GM18507 (cell line): ENCODE data around the gene GLDC.

Source experiments
- DNase-seq: peaks from one replicate; pipeline ENCODE4 v3.0.0; 2011; ENCODE audit warnings: low read depth; ENCODE audit not compliant: insufficient read length; ENCODE audit errors: extremely low spot score
- FAIRE-seq: peaks from 2 replicates; lab custom pipeline; 2011; peaks lifted over from hg19 to GRCh38; lab: Jason Lieb, UNC

GLDC gene

DNA sequence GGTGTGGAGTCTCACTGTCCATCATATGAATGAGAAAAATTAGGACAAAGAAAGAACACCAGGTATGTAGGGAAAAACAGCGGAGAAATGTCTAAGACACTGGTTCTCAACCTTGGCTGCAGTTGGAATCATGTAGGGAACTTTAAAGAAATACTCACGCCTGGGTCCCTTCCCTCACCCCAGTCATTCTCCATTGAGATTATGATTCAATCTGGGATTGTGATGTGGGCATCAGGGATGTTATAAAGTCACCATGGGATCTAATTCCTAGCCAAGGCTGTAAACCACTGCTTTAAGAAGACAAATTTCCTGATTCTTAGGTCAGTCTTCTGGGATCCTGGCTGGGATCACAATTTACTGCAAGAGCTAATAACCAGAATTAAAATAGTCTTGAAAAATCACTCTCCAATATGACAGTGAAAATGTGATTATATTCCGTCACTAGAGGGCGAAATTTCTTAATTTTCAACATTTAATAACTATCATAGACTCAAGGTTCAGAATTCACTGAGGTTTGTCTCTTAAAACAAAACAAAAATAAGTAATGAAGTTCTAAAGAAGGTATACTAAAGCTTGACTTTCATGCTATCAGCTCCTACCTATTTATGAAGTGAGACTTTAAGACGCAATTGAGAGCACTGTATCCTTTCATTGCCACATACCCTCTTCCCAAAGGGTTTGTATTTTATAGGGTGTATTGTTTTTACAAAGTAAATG lies 60.5 kb downstream of the GLDC start:
- DNase-seq (no peak), FAIRE-seq (peak; percentile 85)

DNA sequence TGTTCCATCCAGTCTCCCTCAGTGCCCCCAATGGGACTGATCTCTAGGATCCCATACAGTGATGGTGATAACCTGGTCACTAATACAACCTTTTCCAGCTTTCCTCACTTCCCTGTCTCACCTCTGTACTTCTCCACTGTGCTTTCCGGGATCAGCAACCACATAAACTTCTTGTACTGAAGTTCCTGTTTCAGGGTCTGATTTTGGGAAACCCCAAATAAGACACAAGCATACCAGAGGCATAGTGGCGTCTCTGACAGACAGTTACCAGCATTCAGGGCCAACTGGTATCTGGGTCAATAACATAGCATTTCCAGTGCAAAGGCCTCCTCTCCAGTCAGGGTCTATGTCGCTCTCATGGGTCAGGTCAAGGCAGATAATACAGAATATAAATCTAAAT lies 64.3 kb downstream of the GLDC start:
- no peak for FAIRE-seq
- DNase-seq = no peak

DNA sequence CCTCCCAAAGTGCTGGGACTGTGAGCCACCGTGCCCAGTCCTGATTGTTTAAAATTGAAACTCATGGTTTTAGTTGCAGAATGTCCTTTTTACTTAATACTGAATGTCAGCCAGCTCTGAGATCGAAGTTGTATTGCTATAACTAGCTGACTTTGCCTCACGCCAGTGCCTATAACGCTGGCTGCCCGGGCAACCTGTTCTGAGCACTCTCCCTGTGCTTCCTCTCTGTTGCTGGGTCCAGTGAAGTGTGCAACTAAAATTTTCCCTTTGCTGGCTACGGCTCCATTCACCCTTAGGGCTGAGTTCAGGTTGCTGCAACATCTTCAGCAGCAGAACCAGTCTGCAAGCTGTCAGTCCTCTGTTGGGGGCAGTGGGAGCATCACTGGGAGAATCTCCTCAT lies 65.9 kb downstream of the GLDC start:
- DNase-seq (no peak), FAIRE-seq (no peak)

DNA sequence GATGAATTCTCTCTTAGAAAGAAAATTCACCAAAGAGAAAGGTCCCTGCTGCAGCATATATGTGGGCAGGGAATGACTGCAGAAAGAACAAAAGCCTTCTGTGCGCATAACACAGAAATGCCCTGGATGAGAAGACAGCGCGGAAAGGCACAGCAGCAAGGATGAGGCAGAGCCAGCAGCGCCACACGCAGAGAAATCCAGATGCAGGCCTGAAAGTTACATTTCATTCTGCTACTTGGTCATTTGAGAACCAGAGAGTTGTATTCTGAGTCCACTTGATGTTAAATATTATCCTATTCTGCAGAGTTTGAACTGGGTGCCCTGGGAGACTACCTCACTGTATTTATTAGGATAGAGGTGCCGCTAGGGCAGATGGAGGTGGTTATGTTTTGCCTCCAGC lies 68.5 kb downstream of the GLDC start:
- DNase-seq (no peak), FAIRE-seq (no peak)

DNA sequence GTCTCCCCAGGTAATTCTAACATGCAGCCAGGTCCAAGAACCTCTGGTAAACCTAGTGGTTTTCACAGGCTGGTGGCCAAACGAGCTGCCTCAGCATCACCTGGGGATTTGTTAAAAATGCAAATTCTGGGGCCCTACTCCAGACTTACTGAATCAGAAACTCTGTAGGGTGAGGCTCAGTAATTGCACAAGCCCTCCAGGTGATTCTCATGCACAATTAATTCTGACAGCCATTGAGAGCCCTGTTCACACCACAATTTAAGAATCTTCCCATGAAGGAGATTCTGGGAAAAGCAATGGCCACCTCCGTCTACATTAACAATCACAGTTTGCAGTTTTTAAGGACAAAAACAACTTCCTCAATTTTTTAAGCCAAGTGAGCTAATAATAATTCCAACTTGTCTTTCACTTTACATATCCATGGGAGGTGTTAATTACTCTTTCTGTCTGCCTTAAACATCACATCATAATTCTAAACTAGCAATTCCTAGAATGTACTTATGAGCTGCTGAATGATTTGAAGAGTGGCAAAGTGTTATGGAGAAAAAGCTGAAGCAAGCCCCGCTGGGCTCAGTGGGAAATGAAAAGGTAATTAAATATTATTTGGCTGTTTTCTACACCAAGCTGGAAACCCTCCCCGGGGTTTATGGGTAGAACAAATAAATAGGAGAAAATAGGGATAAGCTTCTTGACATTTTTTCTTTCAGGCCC lies 70.0 kb downstream of the GLDC start:
- FAIRE-seq = peak; percentile 92
- DNase-seq = no peak

DNA sequence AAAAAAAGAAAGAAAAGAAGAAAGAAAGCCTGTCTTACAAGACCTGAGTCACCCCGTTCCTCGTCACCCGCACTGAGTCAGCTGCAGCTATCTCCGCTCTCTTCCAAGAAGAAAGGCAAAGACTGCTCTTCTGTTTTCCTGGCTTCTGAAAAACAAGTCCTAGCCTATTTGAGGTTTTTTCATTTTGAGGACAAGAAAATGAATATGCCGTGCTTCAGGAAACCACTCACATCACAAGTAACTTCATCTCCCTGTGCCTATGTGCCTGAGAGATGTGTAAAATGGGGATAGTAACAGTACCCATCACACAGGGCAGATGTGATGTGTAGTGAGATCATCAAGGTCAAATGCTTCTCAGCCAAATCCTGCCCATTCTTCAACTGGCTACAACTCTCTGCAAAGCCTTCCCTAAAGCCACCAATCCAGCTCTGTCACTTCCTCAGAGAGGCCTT lies 78.4 kb downstream of the GLDC start:
- no peak for FAIRE-seq

DNA sequence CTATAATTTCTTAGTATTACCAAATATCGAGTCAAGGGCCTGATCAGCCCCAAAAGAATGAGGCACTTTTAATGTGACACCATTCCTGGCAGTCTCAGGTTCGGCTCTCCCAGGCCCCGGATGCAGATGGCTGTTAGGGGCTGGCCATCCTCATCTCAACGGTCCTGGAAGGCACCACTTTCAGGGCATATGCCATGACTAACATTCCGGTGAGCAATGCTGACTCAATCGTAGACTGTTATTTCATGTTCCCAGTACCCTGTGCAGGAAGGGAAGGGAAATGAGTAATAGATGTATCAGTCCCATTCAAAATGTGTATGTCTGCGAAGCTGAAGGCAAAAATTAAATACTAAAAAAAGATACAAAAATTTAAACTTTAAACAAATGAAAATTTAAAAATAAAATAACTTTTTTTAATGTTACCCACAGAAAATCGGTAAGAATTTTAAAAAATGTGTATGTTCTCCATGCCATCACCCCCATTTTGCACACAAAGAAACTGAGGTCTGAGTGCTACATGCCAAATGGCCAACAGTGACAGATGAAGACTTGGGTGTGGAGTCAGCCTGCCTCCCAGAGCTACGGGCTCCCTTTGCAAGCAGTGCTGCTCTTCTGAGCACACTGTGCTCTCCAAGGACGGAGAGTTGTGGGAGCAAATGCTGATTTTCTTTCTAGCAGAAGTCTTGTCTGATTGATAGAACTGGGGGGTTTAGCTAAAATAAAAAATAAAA lies 79.0 kb downstream of the GLDC start:
- DNase-seq (no peak), FAIRE-seq (no peak)

More for the DNA sequence above, 78.4 kb downstream of the GLDC start:
- no peak for DNase-seq

DNA sequence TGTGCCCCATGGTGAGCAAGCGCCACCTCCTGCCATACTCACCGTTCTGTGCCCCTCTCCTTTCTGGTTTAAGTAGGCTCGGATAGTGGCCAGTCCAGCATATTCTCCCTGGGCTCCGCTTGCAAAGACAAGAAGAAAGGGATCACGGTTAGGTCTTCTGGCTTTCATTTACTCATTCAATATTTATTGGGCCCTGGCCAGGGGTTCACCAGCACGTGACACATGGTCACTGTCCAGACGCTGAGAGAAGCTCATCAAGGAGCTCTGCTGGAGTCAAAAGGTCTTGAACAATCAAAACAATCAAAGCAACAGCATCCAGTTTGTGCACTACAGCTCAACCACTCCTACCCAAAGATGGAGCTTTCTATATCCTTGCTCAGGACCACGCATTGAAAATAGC lies 80.2 kb downstream of the GLDC start:
- DNase-seq (no peak), FAIRE-seq (no peak)

DNA sequence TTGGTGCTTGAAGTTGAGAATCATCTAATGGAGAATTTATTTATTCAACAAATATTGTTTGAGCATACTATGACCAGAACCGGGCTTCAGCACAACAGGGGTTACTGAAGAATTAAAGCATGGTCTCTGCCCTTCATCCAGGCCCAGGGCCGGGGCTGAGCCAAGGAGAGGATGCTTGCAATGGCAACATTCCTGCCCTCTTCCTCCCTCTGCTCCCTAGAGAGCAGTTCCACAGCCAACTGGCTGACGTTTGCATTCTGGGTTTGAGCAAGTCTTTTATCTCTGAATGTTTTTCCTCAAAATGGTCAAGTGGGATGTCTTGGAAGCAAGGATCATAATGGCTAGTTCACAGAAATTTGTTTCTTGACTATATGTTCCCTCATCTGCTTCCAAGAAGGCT lies 80.7 kb downstream of the GLDC start:
- FAIRE-seq (no peak), DNase-seq (no peak)

DNA sequence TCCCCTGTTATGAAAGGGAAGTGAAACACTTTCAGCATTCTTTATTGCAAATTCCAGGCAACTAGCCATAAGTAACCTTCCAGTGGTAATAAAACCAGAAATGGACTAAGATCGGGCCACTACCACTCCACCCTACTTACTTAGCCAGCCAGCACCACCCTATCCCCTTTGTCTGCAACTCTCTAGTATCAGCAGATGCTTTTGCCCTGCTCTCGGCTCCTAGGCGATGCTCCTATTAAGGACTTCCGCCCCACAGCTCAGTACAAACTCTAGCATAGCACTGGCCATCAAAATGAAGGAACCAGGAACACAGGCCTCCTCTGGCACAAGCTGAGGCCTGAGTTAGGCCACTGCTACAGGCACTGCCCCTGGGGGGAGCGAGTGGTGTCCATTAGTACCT lies 81.2 kb downstream of the GLDC start:
- DNase-seq (no peak), FAIRE-seq (no peak)

DNA sequence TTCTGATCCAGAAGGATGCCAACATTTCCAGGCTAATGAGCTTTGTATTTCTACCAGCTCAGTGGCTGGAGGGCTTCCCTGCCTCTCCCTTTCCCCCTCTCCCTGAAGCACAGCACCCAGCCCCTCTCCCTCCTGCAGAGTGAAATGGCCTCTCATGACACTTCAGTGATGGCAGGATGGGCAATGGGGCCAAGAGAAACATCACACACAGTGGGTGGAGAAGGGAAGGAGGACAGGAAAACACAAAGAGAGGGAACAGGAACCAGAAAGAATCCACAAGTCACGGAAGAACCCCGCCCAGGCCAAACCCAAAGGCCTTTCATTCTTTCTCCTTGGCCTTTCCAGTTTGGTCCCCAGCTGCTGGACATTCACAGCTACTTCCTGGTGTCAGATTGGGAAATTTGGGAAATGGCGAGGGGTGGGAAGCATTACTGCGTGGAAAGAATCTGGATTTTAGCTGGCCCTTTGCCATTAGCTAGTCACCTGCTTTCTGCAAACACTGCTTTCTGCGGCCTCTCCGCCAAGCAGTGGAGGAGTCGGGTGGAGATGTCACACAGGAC lies 82.6 kb downstream of the GLDC start:
- no peak for FAIRE-seq
- no peak for DNase-seq

DNA sequence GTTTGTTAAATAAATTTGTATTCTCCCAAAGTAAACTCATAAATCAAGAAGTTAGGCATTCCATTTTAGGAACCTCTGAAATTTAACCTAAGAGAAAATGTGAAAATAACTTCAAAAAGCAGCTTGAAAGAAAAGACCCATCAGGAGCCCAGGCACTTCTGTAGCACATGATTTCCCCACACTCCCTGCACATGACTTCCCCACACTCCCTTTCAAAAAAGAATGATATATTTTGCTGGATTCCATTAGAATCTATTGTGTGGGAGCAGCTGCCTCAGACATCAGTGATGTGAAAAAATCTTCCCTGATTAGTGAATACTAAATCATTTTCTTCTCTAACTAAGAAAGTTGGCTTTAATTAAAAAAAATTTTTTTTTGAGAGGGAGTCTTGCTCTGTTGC lies 83.3 kb downstream of the GLDC start:
- no peak for FAIRE-seq
- no peak for DNase-seq

DNA sequence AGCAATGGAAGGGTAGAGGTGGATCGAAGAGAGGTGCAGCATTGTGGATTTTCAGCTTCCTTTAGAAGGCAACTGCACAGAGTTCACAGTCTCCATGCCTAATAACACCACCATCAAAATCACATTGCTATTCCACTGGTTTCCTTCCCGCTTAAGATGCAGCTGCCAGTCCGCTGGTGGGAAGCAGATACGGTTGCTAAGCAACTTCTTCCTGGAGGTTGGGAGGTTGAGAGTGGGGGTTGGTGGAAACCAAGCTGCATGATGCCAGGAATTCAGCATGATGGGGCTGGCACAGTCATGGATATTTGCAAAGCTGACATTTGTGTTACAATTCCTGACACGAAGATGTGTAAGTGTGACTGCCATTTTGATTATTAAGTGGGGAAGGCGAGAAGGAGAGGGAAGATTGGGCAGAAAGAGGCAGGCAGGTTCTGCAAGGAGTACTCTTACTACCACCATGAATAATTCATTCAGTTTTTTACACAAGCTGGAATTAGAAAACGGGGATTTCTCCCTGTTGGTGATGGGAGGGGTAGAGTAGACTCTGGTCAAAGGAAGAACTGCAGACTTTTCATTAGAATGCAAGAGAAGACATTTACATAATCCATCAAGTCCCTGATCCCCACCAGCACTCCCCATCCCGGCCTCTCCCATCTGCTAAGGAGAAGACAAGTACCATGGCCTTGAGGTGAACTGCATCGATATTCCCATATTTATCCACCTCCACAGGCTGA lies 87.5 kb downstream of the GLDC start:
- DNase-seq (no peak), FAIRE-seq (no peak)

DNA sequence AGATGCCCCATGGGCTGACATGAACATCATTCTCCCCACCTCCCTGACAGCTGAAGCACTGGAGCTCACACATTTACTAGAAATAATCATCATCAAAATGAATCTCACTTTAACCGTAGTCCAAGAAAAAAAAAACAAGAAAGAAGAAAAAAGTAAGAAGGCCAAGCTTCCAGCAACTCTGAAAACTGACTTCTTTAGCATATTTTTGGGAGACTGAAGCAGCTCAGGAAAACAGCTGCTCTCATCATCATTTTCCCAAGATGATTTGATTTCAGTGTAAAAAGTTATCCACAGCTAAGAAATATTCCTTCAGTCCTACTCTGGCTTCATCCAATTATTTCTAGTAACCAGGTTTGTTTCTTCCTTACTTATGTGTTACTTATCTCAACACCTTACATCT lies 91.7 kb downstream of the GLDC start:
- FAIRE-seq = no peak

DNA sequence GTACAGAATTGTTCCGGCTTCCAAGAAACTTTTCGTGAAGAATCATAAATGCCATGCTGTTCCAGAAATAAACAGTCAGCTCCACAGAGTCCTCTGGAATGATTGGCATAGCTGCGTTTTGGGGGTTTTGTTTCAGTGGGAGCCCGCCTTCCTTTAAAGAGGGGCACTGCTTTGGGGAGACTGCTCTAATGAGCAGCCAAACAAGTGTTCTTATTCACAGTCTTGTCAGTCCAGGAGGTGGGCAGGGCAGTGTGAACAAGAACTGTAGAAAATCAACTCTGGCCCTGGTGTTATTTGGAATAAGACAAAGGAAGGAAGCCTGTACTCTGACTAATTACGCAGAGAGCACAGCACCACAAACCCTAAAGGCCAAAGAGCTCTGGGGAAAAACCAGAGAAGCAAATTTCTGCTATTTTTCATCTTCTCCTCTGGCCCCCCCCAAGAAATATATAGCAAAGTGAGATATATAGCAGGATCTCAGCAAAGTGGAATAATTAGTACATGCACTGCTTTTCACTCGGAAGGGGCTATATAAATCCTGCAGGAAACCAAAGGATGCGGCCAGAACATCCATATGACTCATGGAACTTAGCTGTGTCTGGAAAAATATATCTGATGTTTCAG lies 92.9 kb downstream of the GLDC start:
- FAIRE-seq (no peak), DNase-seq (no peak)

More for the DNA sequence above, 91.7 kb downstream of the GLDC start:
- no peak for DNase-seq

DNA sequence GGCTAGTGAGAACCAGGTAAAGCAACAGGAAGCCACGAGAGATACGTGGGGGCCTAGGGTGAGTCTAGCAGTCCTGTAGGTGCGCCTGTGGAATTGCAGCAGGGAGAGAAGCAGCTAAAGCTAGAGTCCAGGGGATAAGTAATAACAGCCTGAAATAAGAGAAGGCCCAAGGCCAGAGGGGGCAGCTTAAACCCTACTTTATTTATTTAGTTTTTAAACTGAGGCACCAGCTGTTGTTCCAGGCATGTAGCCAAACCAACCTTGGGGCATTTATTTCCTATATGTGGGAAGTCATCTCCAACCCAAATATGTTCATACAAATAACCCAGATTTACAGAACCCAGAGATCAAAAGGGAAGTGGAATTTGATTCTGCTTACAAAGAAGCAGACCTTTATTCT lies 93.5 kb downstream of the GLDC start:
- FAIRE-seq (no peak), DNase-seq (no peak)

DNA sequence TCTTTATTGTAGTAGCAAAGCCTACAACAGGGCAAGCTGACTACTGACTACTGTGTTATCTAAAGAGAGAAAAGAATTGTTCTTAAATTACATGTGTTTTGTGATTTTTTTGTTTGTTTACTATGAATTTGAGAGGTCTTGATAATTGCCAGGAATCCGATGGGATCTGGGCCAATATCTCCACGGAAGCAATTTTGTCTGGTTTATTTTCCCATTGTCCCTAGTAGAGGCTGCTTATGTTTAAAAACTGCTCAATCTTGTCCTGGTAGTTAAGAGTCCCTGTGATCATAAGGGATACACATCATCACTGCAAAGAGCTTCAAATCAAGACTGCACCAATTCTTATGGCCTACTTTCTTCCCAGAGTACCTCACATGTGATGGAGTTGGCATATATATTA lies 94.4 kb downstream of the GLDC start:
- DNase-seq = no peak

DNA sequence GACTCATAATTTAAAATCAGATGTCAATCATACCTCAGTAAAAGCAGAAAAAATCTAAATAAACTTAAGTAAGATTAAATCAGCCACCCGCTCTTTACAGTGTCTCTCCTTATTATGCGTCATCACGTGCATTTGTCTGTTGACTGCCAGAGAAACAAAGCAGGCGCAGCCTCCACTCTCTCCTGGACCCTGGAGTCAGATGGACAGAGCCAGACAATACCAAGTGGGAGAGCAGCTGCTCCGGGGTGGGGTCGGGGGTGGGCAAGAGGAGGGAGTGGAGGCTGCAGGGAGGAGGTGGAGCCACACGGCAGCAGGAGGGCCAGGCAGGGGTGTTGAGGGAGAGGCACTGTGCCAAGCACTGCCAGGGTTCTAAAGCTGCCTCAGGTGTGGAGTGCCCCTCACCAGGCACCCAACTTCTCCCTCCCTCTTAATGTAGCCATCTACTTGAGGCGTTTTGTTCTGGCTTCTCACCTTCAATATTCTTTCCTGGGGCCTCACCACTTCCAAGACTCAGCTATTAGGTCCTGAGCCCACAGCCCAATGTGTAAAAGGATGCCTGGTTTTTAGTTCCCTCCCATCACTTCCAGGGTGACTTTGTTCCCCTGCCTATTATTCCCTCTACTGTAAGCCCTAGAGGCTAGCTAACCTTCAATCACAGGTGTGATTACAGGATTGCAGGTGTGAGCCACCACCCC lies 96.3 kb downstream of the GLDC start:
- DNase-seq (no peak), FAIRE-seq (no peak)

More for the DNA sequence above, 94.4 kb downstream of the GLDC start:
- peak; percentile 38 for FAIRE-seq
